ENCODE results near the gene RNF186.

Gene RNF186

DNA sequence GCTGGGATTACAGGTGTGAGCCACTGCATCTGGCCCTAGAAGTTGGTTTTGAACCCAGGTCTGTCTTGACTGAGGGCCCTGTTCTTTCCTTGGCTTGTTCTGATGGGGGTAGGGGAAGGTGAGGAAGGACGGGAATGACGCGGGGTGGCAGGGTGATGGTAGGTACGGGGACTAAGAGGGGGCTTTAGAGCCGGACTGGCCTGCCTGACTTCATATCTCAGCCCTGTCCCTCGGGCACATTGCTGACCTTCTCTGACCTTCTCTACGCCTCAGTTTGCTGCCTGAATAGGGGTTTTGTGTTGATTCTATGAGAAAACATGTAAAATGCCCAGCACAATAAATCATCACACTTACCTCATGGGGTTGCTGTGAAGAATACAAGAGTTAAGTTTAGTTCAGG is 6.7 kb downstream of the RNF186 start:
- no peak overlapping the region for H3K4me3 ChIP-seq (ENCODE audit: low read depth, low read length)
- TF ChIP-seq, protein P1, sequence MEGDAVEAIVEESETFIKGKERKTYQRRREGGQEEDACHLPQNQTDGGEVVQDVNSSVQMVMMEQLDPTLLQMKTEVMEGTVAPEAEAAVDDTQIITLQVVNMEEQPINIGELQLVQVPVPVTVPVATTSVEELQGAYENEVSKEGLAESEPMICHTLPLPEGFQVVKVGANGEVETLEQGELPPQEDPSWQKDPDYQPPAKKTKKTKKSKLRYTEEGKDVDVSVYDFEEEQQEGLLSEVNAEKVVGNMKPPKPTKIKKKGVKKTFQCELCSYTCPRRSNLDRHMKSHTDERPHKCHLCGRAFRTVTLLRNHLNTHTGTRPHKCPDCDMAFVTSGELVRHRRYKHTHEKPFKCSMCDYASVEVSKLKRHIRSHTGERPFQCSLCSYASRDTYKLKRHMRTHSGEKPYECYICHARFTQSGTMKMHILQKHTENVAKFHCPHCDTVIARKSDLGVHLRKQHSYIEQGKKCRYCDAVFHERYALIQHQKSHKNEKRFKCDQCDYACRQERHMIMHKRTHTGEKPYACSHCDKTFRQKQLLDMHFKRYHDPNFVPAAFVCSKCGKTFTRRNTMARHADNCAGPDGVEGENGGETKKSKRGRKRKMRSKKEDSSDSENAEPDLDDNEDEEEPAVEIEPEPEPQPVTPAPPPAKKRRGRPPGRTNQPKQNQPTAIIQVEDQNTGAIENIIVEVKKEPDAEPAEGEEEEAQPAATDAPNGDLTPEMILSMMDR (IDR thresholded peaks at IDR 0.05; ENCODE audit: control insufficient read depth, extremely low read depth, insufficient read depth) = no peak
- no peak for DNase-seq (ENCODE audit: low read depth)

DNA sequence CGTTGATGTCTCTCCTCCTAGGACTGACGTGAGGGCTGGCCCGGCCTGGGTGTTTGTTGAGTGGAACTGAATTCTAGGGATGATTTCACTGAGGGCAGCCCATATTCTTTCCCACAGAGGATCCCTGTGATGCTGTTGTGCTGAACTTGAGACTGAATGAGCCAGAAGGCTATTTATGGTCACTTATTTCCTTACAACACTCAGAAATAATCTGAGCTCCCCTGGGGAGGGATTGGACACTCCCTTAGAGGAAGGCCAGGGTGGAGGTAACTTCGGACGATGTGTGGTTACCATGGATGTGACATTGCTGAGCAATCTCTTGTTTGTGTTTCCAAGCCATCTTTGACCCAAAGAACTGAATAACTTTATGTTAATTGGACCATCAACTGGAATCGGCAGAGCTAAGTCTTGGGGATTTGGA is 10.2 kb downstream of the RNF186 start:
- no peak overlapping the region for H3K4me3 ChIP-seq (ENCODE audit: low read depth, low read length)
- no peak for DNase-seq (ENCODE audit: low read depth)
- TF ChIP-seq, protein P1 (IDR thresholded peaks at IDR 0.05; ENCODE audit: control insufficient read depth, extremely low read depth, insufficient read depth) = no peak

DNA sequence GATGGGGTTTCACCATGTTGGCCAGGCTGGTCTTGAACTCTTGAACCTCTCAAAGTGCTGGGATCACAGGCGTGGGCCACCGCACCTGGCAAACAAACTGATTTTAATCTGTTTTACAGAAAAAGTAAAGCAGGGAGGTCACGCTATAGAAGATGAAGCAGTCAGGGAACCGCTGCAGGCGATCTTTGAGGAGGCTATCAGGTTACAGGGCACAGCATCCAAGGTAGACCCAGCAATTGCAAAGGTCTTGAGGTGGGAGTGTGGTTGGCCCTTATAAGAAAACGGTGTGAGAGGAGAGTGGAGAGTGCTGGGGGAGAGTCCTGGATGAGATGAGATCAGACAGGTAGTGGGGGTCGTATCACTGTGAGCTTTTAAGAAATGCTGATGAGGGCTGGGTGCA is 12.8 kb downstream of the RNF186 start:
- no peak for DNase-seq (ENCODE audit: low read depth)
- TF ChIP-seq, protein P1 (IDR thresholded peaks at IDR 0.05; ENCODE audit: control insufficient read depth, extremely low read depth, insufficient read depth) = no peak
- H3K4me3 ChIP-seq (ENCODE audit: low read depth, low read length) = no peak overlapping the region

DNA sequence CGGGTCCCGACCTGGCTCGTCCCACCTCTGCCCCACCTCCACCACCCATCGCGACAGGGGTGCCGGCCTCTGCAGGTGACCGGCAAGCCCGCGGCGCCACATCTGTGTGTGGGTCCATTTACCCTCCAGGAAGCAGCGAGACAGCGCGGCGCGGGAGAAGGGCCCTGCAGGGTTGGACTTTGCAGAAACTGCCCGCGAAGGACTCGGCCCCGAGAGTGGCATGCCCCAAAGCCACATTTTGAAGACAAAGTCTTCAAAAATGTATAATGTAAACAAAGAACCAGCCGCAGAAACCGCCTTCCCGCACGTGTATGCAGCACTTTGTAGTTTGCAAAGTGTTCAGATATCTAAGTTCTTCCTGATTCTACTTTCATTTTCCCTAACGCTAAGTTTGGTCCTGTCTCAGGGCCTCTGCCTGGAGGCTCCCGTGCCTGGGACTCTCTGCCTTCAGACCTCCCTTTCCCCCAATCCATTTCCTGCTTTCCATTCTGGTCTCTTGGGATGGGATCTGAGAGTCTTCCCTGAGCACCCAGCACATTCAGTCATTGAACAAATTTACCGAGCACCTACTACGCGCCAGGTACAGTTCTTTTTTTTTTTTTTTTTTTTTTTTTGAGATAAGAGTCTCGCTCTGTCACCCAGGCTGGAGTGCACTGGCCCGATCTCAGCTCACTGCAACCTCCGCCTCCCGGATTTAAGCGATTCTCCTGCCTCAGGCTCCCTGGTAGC is 14.8 kb downstream of the RNF186 start:
- TF ChIP-seq, protein P1 (IDR thresholded peaks at IDR 0.05; ENCODE audit: control insufficient read depth, extremely low read depth, insufficient read depth) = no peak
- H3K4me3 ChIP-seq (ENCODE audit: low read depth, low read length) = peak overlapping the region; percentile 53
- no peak for DNase-seq (ENCODE audit: low read depth)

DNA sequence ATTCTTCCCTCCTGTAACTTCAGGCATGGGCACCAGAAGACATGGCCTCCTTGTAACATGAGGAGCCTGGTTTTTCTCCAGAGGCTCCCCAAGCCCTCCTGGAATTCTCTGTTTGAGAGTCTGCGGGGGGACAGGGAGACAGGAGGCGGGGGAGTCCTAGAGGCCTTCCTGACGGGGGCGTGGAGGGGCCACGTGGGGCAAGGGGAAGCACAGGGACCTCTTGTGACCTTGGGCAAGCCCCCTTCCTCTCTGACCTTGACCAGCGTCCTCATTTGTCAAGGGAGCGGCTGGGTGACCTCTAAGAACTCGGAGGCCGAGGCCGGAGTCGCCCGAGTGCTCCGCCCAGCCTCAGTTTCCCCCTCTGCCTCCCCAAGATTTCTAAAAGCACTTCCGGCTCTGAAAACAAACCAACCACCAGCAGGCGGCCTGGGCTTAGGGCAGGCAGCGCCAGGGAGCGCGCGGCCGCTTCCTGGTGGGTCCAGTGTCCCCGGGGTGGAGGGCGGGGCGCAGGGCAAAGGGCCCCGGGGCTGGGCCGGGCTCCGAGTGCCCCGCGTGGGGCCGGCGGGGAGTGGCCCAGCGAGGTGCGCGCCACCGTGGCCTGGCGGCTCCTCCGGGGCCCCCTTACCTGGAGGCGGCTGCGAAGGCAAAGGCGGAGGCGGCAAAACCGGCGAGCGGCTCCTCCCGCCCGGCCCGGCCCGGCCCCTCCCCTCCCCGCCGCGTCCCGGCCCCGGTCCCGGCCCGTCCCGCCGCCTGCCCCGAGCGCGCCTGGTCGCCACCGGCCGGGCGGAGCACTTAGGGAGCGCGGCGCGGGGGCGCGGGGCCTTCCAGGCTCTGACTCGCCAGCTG is 15.6 kb downstream of the RNF186 start, which contains the start of gene TMCO4:
Gene TMCO4, minus strand, starts transcription at position 687 of the 846 bp plus-strand sequence. CDS start 19,158 bp downstream, outside the sequence.
- DNase-seq (ENCODE audit: low read depth) = no peak
- TF ChIP-seq, protein P1 (IDR thresholded peaks at IDR 0.05; ENCODE audit: control insufficient read depth, extremely low read depth, insufficient read depth) = 0 out of 2 replicates have a peak, but pooled peaks have one; percentile 28
- peak within 1 kb of the TSS; percentile 53 for H3K4me3 ChIP-seq (ENCODE audit: low read depth, low read length)

DNA sequence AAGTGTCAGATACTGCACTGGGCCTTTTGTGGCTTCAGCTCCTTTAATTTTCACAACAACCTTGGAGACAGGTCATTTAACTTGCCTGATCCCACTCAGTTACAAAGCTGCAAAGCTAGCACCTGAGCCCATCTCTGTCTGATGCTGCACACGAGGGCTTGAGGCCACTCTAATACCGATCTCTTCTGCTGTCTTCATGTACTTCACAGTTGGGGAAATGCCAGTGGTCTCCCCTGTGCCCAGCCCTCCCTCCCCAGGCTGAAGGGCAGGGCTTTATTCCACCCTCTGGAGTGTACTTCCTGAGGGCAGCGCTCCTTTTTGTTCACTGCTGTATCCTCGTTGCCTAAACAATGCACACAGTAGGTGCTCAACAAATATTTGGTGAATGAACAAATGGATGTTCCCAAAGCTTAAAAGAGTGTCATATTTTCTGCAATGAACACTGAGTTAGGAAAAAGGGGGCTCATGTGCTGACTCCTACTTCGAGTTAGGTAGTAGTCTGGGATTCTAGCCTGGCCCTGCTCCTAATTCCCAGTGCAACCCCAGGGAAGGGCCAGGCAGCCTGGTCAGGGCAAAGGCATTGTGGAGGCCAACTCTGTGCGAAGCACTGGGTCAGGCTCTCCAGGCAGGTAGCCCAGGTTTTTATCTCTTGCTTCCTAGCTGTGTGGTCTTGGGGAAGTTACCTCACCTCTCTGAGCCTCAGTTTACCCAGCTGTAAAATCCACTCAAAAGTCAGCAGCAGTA is 16.4 kb downstream of the RNF186 start:
- TF ChIP-seq, protein P1 (IDR thresholded peaks at IDR 0.05; ENCODE audit: control insufficient read depth, extremely low read depth, insufficient read depth) = no peak
- H3K4me3 ChIP-seq (ENCODE audit: low read depth, low read length) = peak overlapping the region; percentile 53
- no peak for DNase-seq (ENCODE audit: low read depth)

Measured in LNCaP clone FGC (cell line).